Thoracic aorta (tissue), 2 donors: ENCODE results near the gene C1QTNF6. TPM values are rescaled to one million over a fixed set of nuclear protein-coding genes. Genes with fewer than 3 reads are reported as not detected.

Experiments used
- ATAC-seq: fragments of 150-250 bp; one replicate; pipeline ENCODE4 v1.8.0; 2017; ENCODE audit warnings: low read depth; ENCODE audit not compliant: insufficient number of reproducible peaks, low FRiP score
- DNase-seq: peaks from one replicate; pipeline ENCODE4 v3.0.0-alpha.2; 2020; ENCODE audit warnings: low spot score
- H3K27ac ChIP-seq, 2 donors: fragments of 200-600 bp; sonication (generic); 1 replicate in 1 of 2; 2 replicates in 1 of 2; pipeline ENCODE4 v1.5.1; 2016; ENCODE audit warnings: mild to moderate bottlenecking in 2 of 2, moderate library complexity in 2 of 2
- H3K27me3 ChIP-seq: fragments of 200-600 bp; sonication (generic); replicated peaks from 2 replicates; pipeline ENCODE4 v1.6.0; 2016; ENCODE audit warnings: mild to moderate bottlenecking; ENCODE audit not compliant: insufficient read depth
- H3K36me3 ChIP-seq: fragments of 200-600 bp; sonication (generic); one replicate; pipeline ENCODE4 v1.5.1; 2016
- H3K4me1 ChIP-seq, 2 donors: fragments of 200-600 bp; sonication (generic); 1 replicate in 1 of 2; 2 replicates in 1 of 2; pipeline versions ENCODE4 v1.5.1 to v1.6.0; 2016; ENCODE audit warnings: low read depth in 2 of 2, mild to moderate bottlenecking in 1 of 2; ENCODE audit not compliant: control insufficient read depth in 1 of 2
- H3K4me3 ChIP-seq: fragments of 200-600 bp; sonication (generic); 2 replicates; pipeline ENCODE4 v1.5.1; 2016; ENCODE audit warnings: mild to moderate bottlenecking
- H3K9me3 ChIP-seq: fragments of 200-600 bp; sonication (generic); 2 replicates; pipeline ENCODE4 v1.5.1; 2016
- total RNA-seq, 2 donors: library from RNA; depleted of rRNA; stranded (reverse); fragments of >200 nt; gene quantifications; one replicate each; pipeline versions ENCODE4 v1.1.0 to v1.2.3, GENCODE V29; 2016
- TF ChIP-seq, protein P1 (sequence below): fragments of 200-600 bp; sonication (generic); IDR thresholded peaks from one replicate; pipeline ENCODE4 v1.5.1; 2019; ENCODE audit warnings: antibody characterized with exemption

Gene C1QTNF6
- total RNA-seq, 2 donors from 2014 or later, result 1.9 to 2.1 TPM

DNA sequence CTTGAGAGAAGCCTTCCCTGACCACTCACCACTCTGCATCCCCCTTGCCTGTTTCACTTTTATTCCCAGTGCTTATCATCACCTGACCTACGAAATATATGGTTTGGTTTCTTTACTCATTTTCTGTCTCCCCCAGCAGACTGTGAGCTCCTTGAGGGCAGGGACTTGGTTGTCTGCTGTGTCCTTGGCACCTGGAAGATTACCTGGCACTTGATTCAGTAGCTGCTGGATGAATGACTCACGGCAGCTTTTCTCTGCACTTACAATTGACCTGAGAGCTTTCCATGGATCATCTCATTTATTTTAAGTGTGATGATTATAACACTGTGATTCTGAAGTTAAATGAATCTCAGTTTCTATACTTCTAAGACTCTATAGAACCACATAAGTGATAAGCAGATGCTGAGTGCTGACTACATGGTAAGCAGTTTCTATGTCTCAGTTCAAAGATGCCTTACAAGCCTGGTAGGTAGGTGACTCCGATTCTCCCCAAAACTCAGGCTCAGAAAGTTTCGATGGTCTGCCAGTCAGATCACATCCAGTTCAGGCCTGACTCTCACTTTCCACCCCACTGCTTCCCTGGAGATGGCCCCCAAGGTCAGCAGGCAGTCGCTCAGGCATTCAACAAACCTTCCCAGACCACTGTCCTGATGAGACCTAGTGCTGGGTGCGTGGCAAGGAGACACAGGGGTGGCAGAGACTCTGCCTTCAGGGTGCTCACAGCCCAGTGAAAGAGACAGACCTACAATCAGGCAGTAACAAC is 50.0 kb downstream of the C1QTNF6 start:
- no peak overlapping the region for H3K4me3 ChIP-seq
- H3K9me3 ChIP-seq, result no peaks in the 10 kb centered on the region
- H3K27ac ChIP-seq, result no peak overlapping the region
- H3K36me3 ChIP-seq, result no peaks in the 10 kb centered on the region
- no peaks in the 10 kb centered on the region for H3K4me1 ChIP-seq
- TF ChIP-seq, protein P1, sequence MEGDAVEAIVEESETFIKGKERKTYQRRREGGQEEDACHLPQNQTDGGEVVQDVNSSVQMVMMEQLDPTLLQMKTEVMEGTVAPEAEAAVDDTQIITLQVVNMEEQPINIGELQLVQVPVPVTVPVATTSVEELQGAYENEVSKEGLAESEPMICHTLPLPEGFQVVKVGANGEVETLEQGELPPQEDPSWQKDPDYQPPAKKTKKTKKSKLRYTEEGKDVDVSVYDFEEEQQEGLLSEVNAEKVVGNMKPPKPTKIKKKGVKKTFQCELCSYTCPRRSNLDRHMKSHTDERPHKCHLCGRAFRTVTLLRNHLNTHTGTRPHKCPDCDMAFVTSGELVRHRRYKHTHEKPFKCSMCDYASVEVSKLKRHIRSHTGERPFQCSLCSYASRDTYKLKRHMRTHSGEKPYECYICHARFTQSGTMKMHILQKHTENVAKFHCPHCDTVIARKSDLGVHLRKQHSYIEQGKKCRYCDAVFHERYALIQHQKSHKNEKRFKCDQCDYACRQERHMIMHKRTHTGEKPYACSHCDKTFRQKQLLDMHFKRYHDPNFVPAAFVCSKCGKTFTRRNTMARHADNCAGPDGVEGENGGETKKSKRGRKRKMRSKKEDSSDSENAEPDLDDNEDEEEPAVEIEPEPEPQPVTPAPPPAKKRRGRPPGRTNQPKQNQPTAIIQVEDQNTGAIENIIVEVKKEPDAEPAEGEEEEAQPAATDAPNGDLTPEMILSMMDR, result no peak
- no peak for ATAC-seq
- DNase-seq, result no peak
- no peaks in the 10 kb centered on the region for H3K27me3 ChIP-seq

GRCh38 chr22:37137131-37137530 is 50.9 kb downstream of the C1QTNF6 start:
- Histone ChIP-seq H3K4me3 (no peak overlapping the region), H3K9me3 (no peaks in the 10 kb centered on the region), H3K36me3 (no peaks in the 10 kb centered on the region), H3K27me3 (no peaks in the 10 kb centered on the region), H3K27ac (no peak overlapping the region), H3K4me1 (no peaks in the 10 kb centered on the region)
- TF ChIP-seq, protein P1, result no peak
- DNase-seq (no peak), ATAC-seq (no peak)

- no peak for ATAC-seq
- Histone ChIP-seq H3K9me3 (no peaks in the 10 kb centered on the region), H3K27me3 (no peaks in the 10 kb centered on the region), H3K4me1 (no peaks in the 10 kb centered on the region), H3K27ac (no peak overlapping the region), H3K36me3 (no peaks in the 10 kb centered on the region), H3K4me3 (no peak overlapping the region)
- TF ChIP-seq, protein P1, result no peak
- DNase-seq, result no peak
Measured at GRCh38 chr22:37135023-37135422, 53.0 kb downstream of the C1QTNF6 start.

DNA sequence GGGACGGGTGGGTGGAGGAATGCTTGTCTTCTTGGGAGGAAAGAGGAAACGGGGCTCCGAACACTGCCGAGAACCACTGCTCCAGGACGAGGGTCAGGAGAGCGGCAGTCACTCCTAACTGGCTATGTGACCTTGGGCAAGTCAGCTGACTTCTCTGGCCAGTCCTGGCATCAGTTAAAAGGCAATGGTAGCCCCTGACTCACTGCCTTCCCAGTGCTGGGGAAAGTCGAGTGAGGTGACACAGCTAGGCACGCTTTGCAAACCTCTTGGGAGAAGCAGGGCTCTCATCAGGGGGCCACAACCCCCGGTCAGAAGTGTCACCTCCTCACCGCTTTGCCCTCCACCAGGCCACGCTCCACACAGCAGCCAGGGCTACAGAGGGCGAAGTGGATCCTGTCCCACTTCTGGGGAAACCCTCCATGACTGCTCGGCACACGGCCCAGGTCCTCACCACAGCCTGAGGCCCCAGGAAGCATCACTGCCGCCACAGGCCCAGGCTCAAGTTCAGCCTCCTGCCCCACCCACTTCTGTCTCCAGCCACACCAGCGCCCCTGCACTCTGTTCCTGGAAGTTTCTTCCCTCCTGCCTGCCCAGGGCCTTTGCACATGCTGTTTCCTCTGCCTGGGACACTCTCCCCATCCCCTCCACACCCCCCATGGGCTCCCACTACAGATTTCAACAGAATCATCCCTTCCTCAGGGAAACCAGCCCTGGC is 54.6 kb downstream of the C1QTNF6 start:
- Histone ChIP-seq H3K27ac (no peak overlapping the region), H3K4me1 (no peaks in the 10 kb centered on the region), H3K4me3 (no peak overlapping the region), H3K9me3 (no peaks in the 10 kb centered on the region), H3K36me3 (no peaks in the 10 kb centered on the region), H3K27me3 (no peaks in the 10 kb centered on the region)
- no peak for DNase-seq
- ATAC-seq, result no peak
- TF ChIP-seq, protein P1, result no peak

DNA sequence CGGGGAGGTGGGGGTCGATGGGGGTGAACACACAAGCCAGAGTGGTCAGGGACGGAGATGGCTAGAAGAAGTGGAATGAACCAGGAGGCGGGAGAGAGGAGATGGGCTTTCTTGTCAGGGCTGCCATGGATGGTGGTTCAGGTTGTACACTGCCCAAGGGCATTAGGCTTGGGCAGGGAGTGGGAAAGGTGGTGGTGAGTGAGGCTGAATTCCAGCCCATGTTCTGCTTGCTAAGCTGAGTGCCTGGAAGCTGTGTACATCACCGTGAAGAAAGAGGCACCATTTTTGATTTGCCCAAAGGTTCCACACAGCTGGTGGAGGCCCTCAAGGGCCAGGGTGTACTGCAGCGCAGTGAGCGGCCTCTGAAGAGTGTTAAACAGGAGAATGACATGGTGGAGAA is 55.3 kb downstream of the C1QTNF6 start:
- ATAC-seq (no peak), DNase-seq (no peak)
- TF ChIP-seq, protein P1, result no peak
- Histone ChIP-seq H3K4me3 (no peak overlapping the region), H3K27ac (no peak overlapping the region), H3K4me1 (no peaks in the 10 kb centered on the region), H3K36me3 (no peaks in the 10 kb centered on the region), H3K27me3 (no peaks in the 10 kb centered on the region), H3K9me3 (no peaks in the 10 kb centered on the region)
